HG02852 (cell line): ENCODE results near the gene MYH11.
"Not testable (repeated sequence)": the region's sequence is repeated elsewhere in the genome, so short reads cannot be mapped to it uniquely, and the experiment has no call there.

Experiments used
- ATAC-seq: cut with Tn5 transposase; IDR thresholded peaks from one replicate; pipeline ENCODE4 v1.9.1; 2021; ENCODE audit warnings: mild to moderate bottlenecking, moderate library complexity; ENCODE audit not compliant: unreplicated experiment

Gene MYH11

GRCh38 chr16:15723808-15724207 is 133.0 kb downstream of the MYH11 start:
- ATAC-seq = no peak

GRCh38 chr16:15721018-15721417 is 135.8 kb downstream of the MYH11 start:
- ATAC-seq = no peak

DNA sequence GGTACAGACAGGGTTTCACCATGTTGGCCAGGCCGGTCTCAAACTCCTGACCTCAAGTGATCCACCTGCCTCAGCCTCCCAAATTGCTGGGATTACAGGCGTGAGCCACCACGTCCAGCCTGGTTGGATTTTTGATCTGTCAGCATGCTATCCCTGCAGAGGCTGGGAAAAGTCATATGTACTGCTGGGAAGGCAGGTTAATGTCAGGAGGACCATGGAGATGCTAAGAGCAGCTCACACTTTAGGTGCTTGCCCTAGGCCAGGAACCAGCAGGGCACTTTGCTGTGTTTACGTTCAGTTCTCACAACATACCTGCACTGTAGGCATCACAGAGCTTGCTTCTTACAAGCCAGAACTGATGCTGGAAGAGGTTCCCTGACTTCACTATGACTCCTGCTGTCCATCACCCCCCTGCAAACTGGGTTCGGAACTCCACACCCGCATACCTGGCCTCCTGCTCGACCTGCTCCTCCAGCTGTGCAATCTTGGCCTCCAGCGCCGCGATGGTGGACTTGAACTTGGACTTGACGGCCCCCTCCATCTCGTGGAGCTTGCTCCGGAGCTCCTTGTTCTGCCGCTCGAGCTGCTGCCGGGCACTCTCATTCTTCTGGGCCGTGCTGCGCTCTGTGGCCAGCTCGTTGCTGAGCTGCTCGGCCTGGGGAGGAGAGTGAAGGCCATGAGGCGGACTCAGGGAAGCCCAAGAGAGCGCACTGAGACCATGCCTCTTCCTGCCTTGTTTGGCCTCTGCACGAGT is 140.0 kb downstream of the MYH11 start:
- no peak for ATAC-seq

DNA sequence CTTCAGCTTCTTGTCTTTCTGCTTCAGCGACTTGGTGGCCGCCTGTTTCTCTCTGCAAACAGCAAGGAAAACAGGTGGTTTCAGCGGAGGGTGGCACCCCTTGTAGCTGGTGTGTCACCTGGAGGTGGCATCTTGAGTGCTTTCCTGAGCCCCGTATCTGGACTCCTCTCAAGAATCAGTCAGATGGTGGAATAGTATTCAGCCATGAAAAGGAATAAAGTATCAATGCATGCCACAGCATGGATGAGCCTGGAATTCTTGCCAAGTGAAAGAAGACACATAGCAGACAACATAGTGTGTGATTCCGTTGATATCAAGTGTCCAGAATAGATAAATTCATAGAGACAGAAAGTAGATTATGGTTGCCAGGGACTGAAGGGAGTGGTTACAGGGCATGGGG is 141.6 kb downstream of the MYH11 start:
- no peak for ATAC-seq

- no peak for ATAC-seq
These were observed 142.2 kb downstream of the MYH11 start for GRCh38 chr16:15714393-15715172.

- no peak for ATAC-seq
These were observed 147.8 kb downstream of the MYH11 start for GRCh38 chr16:15708997-15709396.

DNA sequence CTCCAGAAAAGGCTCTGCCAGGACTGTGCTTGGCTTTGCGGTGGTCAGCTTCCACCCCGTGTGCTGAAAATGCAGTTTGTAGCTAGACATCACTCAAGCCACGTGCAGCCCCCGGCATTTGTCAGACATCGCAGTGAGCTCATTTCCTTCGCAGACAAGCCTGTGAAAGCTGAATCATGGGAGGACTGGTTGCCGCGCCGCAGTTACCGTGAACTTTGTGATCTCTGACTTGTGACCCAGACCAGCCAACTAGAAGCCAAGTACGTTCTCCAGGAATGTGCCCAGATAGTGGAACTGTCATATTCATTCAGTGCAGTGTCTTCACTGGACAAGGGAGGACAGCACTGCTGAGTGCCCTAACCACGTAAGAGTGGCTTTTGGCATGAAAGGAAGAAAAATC is 148.7 kb downstream of the MYH11 start:
- no peak for ATAC-seq

DNA sequence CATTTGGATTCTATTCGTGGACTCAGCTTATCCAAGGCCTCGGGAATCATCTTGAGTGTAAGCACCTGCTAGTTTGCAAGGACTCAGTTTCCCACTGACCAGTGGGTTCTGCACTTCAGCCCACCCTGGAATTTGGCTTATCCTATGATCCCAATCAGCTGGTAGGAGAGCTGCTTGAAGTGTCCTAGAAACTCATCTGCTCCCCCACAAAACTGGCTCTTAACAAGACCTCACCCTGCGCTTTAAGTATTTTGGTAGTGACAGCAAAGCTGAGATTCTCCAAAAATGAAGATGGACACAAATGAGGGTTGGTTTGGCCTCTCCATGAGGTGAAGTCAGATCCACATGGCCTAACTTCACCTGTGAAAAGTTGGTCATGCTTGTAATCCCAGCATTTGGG is 149.5 kb downstream of the MYH11 start:
- no peak for ATAC-seq

- no peak for ATAC-seq
These were observed 151.7 kb downstream of the MYH11 start for GRCh38 chr16:15705064-15705565.

DNA sequence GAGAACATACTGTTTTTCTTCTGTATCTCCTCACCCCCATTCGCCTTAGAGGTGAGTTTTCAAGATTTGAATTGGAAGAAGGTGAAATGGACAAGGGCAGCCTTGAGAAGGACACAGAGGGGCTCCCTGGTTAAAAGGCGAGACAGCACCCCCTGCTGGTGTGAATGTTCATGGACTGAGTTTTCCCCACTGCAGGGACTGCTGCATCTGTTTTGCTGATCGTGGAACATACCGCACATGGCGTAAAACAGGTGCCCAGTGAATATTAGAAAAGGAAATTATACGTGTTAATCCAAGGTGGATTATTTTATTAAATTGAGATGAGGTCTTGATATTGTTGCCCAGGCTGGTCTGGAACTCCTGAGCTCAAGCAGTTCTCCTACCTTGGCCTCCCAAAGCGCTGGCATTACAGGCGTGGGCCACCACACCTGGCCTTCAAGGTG is 152.3 kb downstream of the MYH11 start:
- no peak for ATAC-seq

GRCh38 chr16:15703029-15703736 is 153.6 kb downstream of the MYH11 start:
- no peak for ATAC-seq

GRCh38 chr16:15701975-15702970 is 154.6 kb downstream of the MYH11 start:
- no peak for ATAC-seq

DNA sequence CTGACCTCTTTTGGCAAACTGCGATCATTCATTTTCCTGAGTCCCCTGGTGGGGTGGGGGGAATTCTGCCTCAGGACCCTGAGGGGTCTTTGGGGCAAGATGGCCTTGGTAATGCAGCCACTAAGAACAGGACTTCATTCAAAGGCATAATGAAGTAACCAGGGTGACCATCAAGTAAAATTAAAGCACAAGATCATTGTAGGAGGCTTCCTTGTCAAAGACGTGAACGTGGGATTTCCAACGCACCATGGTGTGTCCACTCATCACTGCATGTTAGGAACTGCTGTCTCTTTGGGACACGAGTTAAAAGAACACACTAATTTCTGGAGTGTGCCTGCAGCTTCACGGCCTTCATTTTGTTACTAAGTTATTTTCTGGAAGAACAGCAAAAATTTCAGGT is 155.5 kb downstream of the MYH11 start:
- ATAC-seq = no peak

DNA sequence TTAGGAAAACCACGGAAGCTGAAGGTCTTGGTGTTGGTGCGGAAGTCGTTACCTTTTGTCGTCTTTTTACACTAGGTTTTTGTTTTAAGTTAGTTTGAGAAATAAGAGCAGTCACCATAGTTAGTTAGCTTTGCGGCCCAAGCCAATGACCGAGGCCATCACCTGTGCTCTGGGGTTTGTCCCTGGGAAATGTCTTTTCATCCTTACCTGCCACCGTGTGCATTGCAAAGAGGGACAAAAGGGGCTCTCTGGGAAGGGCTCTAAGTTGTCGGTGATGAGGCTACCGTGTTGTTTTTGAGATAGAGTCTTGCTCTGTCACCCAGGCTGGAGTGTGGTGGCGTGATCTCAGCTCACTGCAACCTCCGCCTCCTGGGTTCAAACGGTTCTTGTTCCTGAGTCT is 157.0 kb downstream of the MYH11 start:
- ATAC-seq = no peak

GRCh38 chr16:15694499-15694898 is 162.3 kb downstream of the MYH11 start:
- ATAC-seq = no peak

DNA sequence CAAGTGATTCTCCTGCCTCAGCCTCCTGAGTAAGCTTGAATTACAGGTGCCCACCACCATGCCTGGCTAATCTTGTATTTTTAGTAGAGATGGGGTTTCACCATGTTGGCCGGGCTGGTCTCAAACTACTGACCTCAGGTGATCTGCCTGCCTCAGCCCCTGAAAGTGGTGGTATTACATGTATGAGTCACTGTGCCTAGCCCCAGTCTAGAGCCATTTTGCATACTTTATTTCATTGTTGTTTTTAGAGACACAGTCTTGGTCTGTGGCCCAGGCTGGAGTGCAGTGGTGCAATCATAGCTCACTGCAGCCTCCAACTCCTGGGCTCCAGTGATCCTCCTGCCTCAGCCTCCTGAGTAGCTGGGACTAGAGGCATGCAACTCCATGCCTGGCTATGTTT is 164.3 kb downstream of the MYH11 start:
- not testable (repeated sequence) for ATAC-seq

GRCh38 chr16:15691046-15691445 is 165.8 kb downstream of the MYH11 start:
- no peak for ATAC-seq

DNA sequence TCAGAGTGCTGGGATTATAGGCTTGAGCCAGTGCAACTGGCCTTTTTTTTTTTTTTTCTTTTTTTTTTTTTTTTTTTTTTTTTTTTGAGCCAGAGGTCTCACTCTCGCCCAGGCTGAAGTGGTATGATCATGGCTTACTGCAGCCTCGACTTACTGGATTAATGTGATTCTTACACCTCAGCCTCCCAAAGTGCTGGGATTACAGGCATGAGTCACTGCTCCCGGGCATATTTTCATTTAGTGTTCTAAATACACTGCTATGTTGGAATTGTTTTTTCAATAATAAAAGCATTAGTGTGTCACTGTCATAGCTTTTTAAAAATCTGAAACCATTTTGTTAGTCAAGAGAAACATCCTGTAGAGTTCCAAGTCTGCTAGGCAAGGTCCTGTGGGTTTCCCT is 166.5 kb downstream of the MYH11 start:
- ATAC-seq = no peak

- no peak for ATAC-seq
These were observed 167.5 kb downstream of the MYH11 start for GRCh38 chr16:15689290-15689689.

DNA sequence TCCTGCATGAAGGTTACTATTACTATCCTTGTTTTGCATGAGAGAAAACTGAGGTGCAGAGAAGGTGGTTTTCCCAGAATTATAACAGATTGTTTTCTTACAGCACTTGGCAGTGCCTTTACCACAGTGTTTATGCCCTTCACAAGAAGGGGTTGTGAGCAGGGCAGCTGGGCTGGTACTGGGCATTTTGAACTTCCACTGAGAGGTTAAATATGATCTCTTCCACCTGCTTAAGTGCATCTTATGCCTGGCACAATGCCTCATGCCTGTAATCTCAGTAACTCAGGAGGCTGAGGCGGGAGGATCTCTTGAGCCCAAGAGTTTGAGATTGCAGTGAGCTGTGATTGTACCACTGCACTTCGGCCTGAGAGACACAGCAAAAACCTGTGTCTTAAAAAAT is 170.5 kb downstream of the MYH11 start:
- ATAC-seq = no peak
